CD4-positive, alpha-beta T cell treated with Interleukin-1 beta for 1 hour (primary cell): ENCODE results near the gene PITPNM2.

Source experiments
- DNase-seq, 2 donors: peaks; one replicate each; pipeline ENCODE4 v3.0.0-alpha.2; 2020 to 2022

The PITPNM2 gene

DNA sequence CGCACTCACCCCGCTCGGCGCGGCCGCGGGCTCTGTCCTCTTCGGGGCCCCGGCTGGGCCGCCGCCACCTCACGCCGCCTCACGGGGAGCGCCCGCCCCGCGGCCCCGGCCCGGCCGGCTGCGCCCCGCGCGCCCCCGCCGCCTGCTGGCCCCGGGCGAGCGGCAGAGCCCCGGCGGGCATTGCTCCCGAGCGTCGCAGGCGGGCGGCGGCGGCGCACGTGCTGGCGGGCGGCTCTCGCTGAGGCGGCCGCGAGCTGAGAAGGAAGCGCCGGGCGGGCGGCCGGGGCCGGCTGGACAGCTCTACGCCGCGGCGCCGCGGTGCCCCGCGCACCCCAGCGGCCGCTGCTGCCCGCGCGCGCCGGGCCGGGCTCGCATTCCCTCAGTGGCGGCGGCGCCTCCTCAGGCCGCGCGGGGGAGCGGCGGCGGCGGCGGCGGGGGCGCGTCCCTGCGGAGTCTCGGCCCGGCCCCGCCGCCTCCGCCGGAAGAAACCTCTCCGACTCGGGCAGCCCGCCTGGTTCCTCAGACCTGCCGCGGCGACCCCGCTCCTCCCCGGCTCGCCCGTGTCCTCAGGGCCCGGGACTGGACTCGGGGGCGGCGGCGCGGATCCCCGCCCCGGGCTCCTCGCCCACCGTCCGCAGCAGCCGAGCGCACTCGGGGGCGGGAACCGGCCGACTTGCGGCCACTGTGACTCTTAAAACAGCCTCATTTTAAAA lies at the start of gene PITPNM2:
PITPNM2 (minus strand) TSS at position 347 of the 713 bp plus-strand sequence. CDS start 116,500 bp downstream, outside the sequence.
- DNase-seq = peak; percentile 59 to 62

DNA sequence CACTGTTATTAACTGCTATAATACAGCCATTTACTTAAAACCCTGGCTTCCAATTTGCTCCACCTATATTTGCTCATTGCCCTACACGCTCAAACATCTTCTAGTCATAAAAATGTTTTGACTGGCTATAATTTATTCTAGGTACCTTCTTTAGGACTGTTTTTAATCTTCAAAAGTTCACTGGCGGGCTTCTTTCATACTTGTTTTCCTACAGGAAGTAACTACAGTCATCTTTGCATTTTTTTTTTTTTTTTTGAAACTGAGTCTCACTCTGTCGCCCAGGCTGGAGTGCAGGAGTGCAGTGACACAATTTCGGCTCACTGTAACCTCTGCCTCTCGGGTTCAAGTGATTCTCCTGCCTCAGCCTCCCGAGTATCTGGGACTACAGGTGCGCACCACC lies 49.5 kb upstream of the PITPNM2 start:
- DNase-seq = no peak

DNA sequence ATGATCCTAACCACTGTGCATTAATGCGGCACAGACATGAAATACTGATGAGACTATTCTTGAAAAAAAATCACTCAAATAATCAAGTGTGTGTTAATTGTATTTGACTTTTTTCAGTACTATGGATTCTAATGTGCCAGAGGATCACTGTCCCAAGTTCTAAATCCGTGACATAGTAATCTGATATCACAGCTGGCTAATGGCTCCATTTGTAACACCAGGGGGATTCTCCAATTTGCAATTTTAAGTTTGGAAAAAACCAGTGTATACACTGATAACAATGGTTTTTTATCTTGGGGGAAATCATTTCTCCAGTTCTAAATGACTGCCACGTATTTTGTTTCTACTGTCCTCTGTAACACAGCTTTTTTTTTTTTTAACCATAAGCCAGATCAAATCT lies 49.0 kb upstream of the PITPNM2 start:
- DNase-seq = no peak

DNA sequence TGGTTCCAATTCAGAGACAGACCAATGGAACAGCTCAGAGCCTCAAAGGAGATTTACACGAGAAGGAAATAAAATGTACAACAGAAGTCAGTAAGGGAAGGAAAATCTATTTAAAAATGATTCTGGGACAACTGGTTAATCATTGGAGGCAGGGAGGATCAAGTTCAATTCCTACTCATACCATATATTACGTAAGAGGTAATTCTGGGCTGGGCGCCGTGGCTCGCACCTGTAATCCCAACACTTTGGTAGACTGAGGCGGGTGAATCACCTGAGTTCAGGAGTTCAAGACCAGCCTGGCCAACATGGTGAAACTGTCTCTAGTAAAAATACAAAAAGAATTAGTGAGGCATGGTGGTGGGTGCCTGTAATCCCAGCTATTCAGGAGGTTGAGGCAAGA lies 36.7 kb upstream of the PITPNM2 start:
- no peak for DNase-seq

DNA sequence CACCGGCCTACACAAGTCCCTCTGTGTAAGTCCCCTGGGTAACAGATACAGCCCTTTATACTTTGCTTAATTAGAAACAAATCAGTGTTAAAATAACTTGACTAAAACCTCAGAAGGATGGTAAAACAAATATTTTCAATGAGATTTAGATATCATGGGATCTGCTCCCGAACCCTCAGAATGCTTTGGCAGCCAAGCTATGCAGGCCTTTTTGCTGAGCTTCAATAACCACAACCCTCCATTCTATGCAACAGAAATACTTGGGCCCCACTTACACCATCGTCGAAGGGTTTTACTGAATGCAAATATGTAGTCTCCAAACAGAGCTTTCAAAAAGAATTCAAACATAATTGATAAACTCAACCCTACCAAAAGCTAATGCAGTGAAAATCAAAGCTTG lies 29.3 kb upstream of the PITPNM2 start:
- DNase-seq = no peak

DNA sequence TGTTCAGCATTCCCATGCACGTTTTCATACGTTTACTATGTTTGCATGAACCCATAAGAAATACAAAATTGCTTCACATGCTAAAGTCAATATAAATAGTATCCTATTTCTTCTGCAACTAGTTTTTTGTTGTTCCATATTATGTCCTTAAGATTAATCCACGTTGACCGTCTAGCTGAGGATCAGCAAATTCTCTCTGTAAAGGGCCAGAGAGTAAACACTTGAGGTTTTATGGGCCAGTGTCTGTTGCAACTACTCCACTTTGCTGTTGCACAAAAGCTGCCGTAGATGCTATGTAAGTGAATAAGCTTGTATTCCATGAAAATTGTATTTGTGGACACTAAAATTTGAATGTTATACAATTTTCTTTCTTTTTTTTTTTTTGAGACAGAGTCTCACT lies 21.1 kb upstream of the PITPNM2 start:
- DNase-seq = no peak

DNA sequence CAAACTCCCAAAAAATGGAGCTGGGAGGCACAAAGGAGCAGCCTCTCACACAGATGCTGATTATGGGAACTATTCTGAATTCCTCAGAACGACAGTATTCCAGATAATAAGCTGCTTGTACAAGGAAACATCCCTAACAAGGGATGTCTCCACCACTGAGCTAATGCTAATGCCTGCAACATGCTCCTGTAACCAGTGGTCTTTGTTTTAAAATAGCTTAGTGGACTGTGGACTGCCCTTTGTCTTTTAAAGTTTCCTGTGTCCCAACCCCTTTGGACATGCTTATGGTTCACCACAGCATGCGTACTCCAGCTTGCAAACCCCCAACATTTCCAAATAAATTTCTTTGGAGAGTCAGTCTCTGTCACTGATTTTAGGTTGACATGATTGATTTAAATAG lies 16.4 kb upstream of the PITPNM2 start:
- no peak for DNase-seq

DNA sequence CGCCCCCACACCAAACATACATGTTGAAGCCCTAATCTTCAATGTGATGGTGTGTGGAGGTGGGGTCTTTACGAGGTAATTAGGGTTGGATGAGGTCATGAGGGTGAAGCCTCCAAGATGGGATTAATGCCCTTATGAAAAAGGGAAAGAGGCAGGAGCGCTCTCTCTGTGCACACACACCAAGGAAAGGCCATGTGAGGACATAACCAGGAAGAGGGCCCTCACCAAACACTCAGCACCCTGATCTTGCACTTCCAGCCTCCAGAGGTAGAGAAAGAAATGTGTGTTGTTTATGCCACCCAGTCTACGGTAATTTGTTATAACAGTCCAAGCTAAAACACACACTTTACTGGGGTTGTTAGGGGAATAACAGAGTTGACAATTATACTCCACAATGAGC lies 14.6 kb upstream of the PITPNM2 start:
- DNase-seq = no peak

DNA sequence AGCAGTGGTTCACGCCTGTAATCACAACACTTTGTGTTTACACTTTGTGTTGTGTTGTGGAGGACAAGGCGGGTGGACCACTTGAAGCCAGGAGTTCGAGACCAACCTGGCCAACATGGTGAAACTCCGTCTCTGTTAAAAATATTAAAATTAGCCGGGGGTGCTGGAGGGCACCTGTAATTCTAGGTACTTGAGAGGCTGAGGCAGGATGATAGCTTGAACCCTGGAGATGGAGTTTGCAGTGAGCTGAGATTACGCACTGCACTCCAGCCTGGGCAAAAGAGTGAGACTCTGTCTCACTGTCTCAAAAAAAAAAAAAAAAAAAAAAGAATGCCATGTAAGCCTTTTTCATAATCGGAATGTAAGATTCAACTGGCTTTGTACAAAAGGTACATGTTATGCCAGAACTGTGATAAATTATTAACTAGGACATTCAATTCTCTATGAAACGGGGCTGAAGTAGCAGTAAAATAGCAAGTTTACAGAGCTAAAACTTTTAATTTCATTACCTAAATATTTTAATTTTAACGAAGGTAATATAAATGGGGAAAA lies 13.9 kb upstream of the PITPNM2 start:
- no peak for DNase-seq

DNA sequence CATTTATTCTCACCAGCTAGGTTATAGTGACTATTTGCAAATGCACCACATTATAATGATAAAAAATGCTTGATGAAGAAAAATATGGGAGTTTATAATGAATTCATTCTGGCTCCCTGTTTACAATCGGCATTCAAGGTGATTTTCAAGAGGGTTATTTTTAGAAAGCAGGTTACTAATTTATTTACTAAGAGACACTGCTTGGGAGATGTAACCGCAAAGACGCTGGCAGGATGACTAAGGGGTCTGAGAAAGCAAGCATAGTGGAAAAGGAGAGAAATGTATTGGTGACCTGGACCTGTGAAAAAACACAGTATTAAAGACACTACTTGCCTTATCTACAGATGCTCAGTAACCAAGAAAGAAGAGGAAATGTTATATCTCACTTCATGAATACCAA lies 13.3 kb upstream of the PITPNM2 start:
- no peak for DNase-seq

DNA sequence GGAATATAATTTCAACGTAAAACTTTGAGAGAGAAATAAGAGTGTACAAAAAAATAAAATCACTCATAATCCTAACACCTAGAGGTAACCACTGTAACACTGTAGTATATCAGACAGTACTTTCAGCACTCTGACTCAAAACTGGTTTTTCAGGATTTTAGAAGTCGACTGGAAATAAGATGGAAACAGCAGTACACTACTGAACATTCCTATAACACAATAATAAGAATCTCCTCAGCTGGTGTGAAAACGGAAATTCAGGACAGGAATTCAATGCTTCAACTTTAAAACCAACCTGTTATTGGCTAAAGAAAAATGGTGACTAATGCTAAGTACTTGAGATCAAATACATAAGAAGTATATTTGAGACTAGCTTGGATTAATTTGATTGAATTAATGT lies 12.3 kb upstream of the PITPNM2 start:
- no peak for DNase-seq

DNA sequence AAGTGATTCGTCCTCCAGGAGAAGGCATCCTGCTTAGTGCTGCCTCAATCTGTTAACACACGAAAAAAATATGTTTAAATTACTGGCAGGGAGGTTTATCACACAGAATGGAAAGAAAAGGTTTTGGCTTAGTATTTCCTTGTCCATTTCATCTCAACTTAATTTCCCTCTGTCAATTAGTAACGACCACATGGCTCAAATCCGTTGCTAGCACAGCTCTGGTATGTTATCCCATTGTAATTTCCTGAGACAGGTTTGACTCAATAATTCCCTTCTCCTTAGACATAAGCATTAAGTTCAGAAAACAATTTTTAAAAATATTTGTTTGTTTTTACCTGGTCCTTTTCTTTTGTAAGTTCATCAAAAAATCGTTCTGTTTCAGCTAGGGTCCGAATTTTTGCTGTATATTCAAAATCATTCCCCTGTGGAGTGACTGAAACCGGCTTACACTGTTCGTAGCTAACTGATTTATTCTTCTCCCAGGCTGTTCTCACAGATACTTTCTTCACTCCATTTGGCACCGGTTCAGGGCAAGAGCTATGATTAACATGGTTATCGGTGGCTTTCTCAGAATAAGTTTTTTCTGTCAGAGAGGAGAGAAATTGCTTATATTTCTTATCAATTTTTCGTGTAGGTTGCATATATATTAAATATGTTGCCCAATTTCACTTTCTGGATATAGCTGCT lies 10.1 kb upstream of the PITPNM2 start:
- DNase-seq = no peak

DNA sequence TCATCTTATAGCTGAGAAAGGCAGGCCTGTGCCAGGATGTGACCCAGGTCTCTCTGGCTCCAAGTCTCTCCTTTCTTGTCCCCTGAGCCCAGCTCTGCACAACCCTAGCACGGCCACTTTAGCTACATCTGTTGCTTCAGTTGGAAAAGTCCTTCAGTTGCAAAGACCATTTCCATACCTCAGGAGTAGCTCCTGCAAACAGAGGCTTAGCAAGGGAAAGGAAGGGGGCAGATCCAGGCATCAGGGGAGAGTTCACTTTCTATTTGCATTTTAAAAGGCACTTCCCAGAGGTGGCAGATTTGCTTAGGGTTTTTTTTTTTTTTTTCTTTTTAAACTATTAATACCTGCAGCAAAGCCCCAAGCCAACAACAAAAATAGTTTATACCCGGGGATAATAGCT lies 3.0 kb upstream of the PITPNM2 start:
- no peak for DNase-seq

DNA sequence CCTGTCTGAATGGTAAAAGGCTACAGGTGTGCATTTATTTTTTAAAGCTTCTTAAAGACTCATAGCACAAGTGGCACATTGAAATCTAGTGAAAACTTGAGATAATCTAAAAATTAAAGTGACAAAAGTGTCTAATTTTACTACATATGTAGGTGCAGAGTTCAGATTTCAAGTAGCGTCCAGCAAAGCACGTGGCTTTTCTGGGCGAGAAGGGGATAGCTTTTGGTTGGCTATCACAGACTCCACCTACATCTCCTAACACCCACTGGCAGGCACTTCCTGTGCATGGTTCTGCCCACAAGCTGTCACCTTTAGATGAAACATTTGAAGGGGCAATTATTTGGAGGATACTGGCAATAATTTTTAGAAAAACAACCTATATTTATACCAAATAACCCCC lies 1.9 kb upstream of the PITPNM2 start:
- DNase-seq = no peak

DNA sequence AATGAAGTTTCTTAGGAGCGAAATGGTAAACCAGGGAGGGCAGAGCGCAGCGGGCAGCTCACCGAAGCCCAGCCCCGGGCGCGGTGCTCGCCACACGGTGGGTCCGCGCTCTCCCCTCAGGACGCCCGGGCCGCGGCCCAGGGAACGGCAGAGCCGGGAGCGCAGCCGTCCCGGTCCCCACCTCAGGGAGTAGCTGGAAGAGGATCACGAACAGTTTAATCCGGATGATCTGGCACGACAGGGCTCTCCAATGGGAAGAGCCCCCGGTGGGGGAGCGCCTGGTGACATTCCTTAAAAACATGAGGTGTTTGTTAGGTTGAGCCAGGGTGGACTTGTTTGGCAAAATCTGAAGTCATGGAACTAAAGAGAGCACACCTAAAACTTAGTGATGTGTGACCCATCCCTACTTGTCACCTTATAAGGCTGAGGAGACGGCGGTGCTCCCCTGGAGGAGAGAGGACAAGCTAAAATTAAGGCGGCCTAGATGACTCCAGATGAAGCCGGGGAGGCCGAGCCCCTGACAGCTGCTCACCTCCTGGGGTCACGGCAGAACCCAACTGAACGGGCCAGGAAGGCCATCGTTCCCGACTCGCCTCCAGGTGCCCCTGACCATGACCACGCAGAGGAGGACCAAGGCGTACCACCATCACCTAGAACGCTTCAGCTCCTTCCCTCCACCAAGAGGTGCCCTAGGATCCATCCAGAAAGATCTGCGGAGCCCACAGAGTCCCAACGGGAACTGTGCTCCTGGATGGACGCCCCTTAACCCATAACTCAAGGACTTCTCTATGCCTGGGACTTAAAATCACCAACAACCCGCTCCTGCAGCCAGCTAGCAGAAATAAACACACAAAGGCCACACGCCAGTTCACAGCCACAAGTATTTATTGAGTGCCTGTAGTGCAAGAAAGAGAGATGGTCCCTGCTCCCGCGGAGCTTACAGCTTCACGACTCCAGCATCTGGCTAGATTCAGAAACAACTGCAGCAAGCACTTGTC lies 866 bp upstream of the PITPNM2 start:
- DNase-seq = no peak

DNA sequence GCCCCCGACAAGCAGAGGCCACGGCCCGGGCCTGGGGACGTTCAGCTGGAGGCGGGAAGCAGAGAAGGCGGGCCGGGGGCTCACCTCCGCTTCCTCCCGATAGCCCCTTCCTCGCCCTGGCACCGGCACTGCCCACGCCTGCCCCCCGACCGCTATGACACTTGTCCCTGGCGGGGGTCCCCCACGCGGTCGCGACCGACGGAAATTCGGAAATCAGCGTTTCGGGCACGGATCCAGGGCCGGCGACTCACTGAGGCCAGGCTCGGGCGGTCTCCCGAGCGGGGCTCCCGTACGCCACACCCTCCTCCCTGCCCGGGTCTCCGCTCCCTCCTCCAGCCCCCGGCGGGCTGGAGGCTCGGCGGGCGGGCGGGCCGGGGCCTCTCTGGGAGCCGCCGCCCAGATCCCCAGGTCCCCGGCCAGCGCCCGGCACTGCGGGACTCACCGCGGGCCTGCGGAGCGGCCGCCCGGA lies 581 bp downstream of the PITPNM2 start:
- DNase-seq = peak in 1 of 2 donors; percentile 10

DNA sequence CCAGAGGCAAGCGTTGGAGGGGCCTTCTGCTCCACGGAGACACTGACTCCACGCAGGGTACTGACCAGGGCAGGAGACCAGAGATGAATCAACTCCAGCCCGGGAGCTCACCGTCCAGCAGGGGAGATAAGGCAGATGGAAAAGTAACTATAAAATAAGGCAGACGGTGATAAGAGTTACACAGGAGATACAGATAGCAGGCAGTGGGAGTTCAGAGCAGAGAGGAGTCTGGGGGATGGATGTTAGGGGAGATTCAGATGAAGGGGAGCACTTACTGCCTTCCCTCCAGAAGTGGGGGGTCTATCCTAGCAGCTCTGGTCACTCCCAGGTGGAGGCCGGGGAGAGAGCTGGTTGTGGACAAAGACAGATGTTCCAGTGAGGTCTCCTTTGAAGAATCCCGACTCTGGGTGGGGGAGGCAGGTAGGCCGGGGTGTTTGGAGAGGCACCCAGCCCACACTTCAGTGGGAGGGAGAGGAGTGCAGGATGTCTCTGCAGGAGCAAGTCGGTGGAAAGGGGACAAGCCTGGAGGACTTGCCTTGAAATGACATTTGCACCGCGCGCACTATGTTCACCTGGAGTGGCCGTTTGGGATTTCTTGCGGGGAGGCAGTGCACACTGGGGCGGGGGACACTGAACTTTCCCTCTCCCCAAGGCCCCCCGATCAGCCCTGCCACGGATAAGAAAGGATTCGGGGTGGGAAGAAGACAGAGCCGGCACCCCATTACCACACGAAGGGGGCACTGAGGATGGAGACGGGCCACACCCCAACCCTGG lies 1.2 kb downstream of the PITPNM2 start:
- no peak for DNase-seq

DNA sequence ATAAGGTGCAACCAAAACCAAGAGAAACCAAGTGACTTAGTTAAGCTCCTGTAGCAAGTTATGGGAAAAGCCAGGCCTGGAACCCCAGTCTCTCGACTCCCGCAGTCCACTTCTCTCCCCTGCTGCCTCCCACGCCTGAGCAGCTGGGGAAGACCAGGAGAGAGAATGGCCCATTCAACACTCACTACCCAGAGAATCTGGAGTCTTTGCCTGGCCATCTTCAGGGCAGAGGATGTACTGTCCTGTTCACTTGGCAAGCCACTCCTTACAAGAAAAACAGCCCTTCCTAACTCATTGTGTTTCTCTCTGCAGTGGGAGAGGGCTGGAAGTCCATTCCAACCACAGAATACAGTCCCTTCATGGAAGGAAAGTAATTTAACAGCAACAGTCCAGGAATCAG lies 1.8 kb downstream of the PITPNM2 start:
- no peak for DNase-seq

DNA sequence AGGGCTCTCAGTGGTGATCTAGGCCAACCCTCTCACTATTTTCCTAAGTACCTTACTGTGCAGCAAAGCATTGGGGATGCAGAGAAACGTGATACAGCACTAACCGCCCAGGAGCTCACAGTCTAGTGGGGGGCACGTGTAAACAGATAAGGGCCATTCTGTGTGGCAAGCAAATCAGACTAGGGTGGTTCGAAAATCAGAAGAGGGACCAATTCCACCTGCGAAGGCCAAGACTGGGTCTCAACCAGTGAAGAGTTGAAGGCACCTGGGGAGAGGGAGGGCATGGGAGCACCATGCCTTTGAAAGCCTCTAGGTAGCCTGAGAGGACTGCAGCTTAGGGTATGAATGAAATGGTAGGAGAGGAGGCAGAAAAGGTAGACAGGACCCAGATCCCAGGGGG lies 2.2 kb downstream of the PITPNM2 start:
- no peak for DNase-seq

DNA sequence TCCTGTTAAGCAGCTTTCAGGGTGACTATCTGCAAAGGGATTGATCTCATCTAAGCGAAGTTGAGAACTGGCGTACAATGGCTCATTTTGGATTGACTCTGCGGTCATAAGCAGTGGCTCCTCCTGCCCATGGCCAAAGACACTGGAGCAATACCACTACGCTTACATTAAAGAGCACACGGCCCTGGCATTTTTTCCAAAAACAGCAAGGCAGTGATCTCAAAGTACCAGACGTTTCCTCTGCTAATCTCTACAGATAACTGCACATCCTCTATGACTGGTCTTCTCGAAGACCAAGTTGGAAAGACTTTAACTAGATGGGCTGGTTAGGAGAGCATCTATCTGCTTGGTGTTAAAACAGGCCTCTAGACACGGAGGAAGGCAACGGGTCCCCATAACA lies 2.7 kb downstream of the PITPNM2 start:
- DNase-seq = no peak

DNA sequence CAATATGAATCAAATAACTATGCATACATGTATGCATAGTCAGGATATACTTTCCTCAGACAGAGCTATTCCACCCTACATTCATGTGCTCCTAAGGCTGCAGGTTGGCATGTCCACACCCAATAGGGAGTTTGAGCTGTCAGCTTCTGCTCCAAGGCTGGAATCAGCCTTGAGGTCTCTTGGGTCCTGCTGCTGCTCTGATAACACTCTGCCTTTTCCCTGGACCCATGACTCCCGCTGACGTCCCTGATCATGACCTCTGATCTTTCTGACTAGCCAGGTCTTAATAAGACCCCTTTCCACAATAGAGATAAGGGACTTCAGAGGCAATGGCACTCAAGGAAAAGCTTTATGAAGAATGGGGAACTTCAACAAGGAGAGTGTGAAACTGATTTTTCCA lies 5.7 kb downstream of the PITPNM2 start:
- no peak for DNase-seq

DNA sequence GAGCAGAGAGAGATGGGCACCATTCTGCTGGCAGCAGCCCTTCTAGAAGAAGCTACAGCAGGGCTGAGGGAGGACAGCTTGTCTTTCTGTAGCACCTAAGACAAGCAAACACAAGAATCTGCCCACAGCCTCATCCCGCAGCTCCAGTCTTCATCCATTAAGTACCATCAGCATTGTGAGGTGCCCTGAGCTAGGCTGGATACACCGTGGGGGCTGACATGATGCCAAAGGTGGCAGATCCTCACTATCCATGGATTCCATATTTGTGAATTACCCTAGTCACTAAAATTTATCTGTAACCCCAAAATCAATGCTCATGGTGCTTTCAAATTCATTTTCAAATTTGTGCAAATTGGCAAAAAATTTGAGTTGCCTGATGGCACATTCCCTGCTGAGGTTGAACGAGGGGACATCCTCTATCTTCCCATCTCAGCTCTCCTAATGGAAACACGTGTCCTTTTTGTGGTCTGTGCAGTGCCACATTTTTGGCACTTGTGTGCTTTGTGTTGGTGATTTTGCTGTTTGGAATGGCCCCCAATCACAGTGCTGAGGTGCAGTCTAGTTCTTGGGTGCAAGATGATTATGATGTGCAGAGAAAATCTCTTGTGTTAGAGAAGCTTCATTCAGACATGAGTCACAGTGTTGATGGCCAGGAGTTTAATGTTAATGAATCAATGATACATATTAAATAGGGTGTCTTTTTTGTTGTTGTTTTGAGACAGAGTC lies 7.0 kb downstream of the PITPNM2 start:
- DNase-seq = no peak
